Measurements from ENCODE around the gene CMTM4.

- TF ChIP-seq POLR2A (IDR thresholded peaks at IDR 0.05) (no peak), CTCF (IDR thresholded peaks at IDR 0.05) (no peak)
Measured at GRCh38 chr16:66598111-66598510, 98.4 kb downstream of the CMTM4 start.

All from gastroesophageal sphincter (tissue), 3 donors.